Cardiac muscle cell (in vitro differentiated cells and primary cell): ENCODE measurements around the gene C1S. TPM values are rescaled to one million over a fixed set of nuclear protein-coding genes. Genes with fewer than 3 reads are reported as not detected.
"Not testable (repeated sequence)": the region's sequence is repeated elsewhere in the genome, so short reads cannot be mapped to it uniquely, and the experiment has no call there.

Experiments
- DNase-seq, 2 donors: peaks; one replicate each; pipeline versions ENCODE4 v3.0.0 to v3.0.0-alpha.2; 2010 to 2017; ENCODE audit warnings: low read depth in 1 of 2, low spot score in 1 of 2
- H3K27ac ChIP-seq: fragments of 200-600 bp; sonication (generic); 2 replicates; pipeline ENCODE4 v1.5.1; 2016
- H3K27me3 ChIP-seq: fragments of 200-600 bp; sonication (generic); 2 replicates; pipeline ENCODE4 v1.6.0; 2016; ENCODE audit warnings: control low read depth
- H3K36me3 ChIP-seq: fragments of 200-600 bp; sonication (generic); 2 replicates; pipeline ENCODE4 v1.5.1; 2016; ENCODE audit warnings: control low read depth
- H3K4me1 ChIP-seq: fragments of 200-600 bp; sonication (generic); 2 replicates; pipeline ENCODE4 v1.8.1; 2017; ENCODE audit warnings: low read depth, mild to moderate bottlenecking, mixed run types
- H3K4me3 ChIP-seq: fragments of 200-600 bp; sonication (generic); 2 replicates; pipeline ENCODE4 v1.5.1; 2016; ENCODE audit warnings: mild to moderate bottlenecking
- H3K9me3 ChIP-seq: fragments of 200-600 bp; sonication (generic); 2 replicates; pipeline ENCODE4 v1.5.1; 2017; ENCODE audit warnings: low read depth, mild to moderate bottlenecking, control low read depth
- polyA plus RNA-seq: library from polyadenylated mRNA; unstranded; fragments of >200 nt; fragmentation: Nextera tagmentation; extraction: Ambion mirVana; gene quantifications from 2 replicates; pipeline ENCODE4 v1.2.1, GENCODE V29; 2016
- total RNA-seq: library from RNA; depleted of rRNA; stranded (reverse); fragments of >200 nt; gene quantifications from 2 replicates; pipeline ENCODE4 v1.2.3, GENCODE V29; 2016
- TF ChIP-seq, protein P1 (sequence below): IDR thresholded peaks from 2 replicates; pipeline ENCODE4 v1.5.1; 2012; ENCODE audit warnings: low read depth, mild to moderate bottlenecking, low read length

The C1S gene
- total RNA-seq (3.0 and 5.0 TPM in 2 replicates), polyA plus RNA-seq (7.3 and 9.3 TPM in 2 replicates)

DNA sequence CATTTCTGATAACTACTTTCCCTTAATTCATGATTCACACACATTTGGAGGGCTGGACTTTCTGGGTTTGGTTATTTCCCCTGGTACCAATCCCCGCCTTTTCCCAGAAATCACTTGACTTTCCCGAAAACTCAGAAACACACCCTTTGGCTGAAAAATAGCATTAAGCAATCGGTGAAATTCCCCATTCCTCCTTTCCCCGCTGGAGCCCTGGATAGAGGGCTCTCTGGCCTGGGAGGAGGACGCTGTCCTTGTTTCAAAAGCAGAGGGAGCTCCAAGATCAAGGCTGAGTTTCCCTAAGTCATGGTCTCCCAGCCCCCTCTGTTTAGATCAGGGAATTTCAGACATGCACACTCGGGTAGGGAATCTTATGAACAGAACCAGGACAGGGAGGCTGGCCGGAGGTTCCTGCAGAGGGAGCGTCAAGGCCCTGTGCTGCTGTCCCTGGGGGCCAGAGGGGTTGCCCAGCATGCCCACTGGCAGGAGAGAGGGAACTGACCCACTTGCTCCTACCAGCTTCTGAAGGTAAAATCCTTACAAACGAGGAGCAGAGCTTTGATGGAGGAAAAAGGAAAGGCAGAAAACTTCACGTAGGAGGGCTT, at the start of gene C1S:
Gene C1S, plus strand, starts transcription at position 366 of the 602 bp plus-strand sequence. CDS start 1,195 bp downstream, outside the sequence.
- TF ChIP-seq, protein P1, sequence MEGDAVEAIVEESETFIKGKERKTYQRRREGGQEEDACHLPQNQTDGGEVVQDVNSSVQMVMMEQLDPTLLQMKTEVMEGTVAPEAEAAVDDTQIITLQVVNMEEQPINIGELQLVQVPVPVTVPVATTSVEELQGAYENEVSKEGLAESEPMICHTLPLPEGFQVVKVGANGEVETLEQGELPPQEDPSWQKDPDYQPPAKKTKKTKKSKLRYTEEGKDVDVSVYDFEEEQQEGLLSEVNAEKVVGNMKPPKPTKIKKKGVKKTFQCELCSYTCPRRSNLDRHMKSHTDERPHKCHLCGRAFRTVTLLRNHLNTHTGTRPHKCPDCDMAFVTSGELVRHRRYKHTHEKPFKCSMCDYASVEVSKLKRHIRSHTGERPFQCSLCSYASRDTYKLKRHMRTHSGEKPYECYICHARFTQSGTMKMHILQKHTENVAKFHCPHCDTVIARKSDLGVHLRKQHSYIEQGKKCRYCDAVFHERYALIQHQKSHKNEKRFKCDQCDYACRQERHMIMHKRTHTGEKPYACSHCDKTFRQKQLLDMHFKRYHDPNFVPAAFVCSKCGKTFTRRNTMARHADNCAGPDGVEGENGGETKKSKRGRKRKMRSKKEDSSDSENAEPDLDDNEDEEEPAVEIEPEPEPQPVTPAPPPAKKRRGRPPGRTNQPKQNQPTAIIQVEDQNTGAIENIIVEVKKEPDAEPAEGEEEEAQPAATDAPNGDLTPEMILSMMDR: peak; percentile 95

GRCh38 chr12:7011398-7011797, 49.1 kb upstream of the C1S start:
- H3K27me3 ChIP-seq, H3K4me1 ChIP-seq, H3K9me3 ChIP-seq: not testable (repeated sequence)

More for the DNA sequence above, at the start of gene C1S:
- H3K9me3 ChIP-seq: no peaks in the 10 kb centered on the region
- no peak within 1 kb of the TSS for H3K27ac ChIP-seq
- peak; percentile 87 to 99 for DNase-seq
- H3K4me1 ChIP-seq: peaks cover 3% of the 10 kb centered on the region
- no peaks in the 10 kb centered on the region for H3K36me3 ChIP-seq
- no peaks in the 10 kb centered on the region for H3K27me3 ChIP-seq
- no peak within 1 kb of the TSS for H3K4me3 ChIP-seq

GRCh38 chr12:7012024-7012607, 48.4 kb upstream of the C1S start:
- Histone ChIP-seq H3K9me3 (no peaks in the 10 kb centered on the region), H3K4me3 (no peak overlapping the region), H3K27ac (no peak overlapping the region), H3K27me3 (no peaks in the 10 kb centered on the region), H3K36me3 (no peaks in the 10 kb centered on the region), H3K4me1 (peaks cover 11% of the 10 kb centered on the region)
- DNase-seq: no peak
- TF ChIP-seq, protein P1: no peak

More at GRCh38 chr12:7011398-7011797, 49.1 kb upstream of the C1S start:
- DNase-seq, H3K4me3 ChIP-seq, H3K27ac ChIP-seq, H3K36me3 ChIP-seq: not testable (repeated sequence)

DNA sequence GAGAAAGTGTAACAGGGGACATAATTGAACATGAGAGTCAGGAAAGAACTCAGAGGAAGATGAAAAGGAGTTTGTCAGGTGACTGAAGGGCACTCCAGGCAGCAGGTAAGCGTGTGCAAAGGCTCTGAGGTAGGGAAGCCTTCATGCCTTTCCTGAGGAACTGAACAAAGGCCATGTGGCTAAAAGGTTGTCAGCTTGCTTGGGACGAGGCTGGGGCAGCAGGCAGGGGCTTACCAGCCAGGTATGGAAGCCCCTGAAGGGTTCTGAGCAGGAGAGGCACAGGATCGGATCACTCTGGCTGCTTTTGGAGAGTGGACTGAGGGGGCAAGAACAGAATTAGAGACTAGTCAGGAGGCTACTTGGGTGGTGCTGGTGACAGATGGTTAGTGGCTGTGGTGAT, 47.4 kb upstream of the C1S start:
- Histone ChIP-seq H3K27ac (no peak overlapping the region), H3K4me1 (peaks cover 16% of the 10 kb centered on the region), H3K36me3 (no peaks in the 10 kb centered on the region)

GRCh38 chr12:7015555-7016370, 44.8 kb upstream of the C1S start:
- H3K9me3 ChIP-seq: no peaks in the 10 kb centered on the region
- H3K27me3 ChIP-seq: no peaks in the 10 kb centered on the region
- peaks cover 16% of the 10 kb centered on the region for H3K4me1 ChIP-seq
- no peak overlapping the region for H3K27ac ChIP-seq
- no peak overlapping the region for H3K4me3 ChIP-seq
- TF ChIP-seq, protein P1: no peak
- DNase-seq: no peak
- H3K36me3 ChIP-seq: no peaks in the 10 kb centered on the region

More for the DNA sequence above, 47.4 kb upstream of the C1S start:
- Histone ChIP-seq H3K27me3 (no peaks in the 10 kb centered on the region), H3K4me3 (no peak overlapping the region), H3K9me3 (no peaks in the 10 kb centered on the region)
- TF ChIP-seq, protein P1: no peak
- DNase-seq: no peak
